HG03432 (cell line): Measurements from ENCODE around the gene RNU1-1.
A peak's percentile ranks its signal among the peaks of the same experiment; 100 is the strongest.
"Not testable (repeated sequence)": the region's sequence is repeated elsewhere in the genome, so short reads cannot be mapped to it uniquely, and the experiment has no call there.

Source experiments
- ATAC-seq: cut with Tn5 transposase; IDR thresholded peaks from one replicate; pipeline ENCODE4 v1.9.1; 2021; ENCODE audit warnings: mild to moderate bottlenecking, moderate library complexity; ENCODE audit not compliant: unreplicated experiment

Gene RNU1-1

GRCh38 chr1:16514107-16515055 is at the start of gene RNU1-1:
TSS of gene RNU1-1 (minus strand) at chr1:16514285.
- not testable (repeated sequence) for ATAC-seq

- ATAC-seq = not testable (repeated sequence)
Measured at GRCh38 chr1:16561035-16561434, 47.0 kb upstream of the RNU1-1 start.

- ATAC-seq = not testable (repeated sequence)
Measured at GRCh38 chr1:16560498-16560897, 46.4 kb upstream of the RNU1-1 start.

- not testable (repeated sequence) for ATAC-seq
Measured at GRCh38 chr1:16559688-16560087, 45.6 kb upstream of the RNU1-1 start.

GRCh38 chr1:16557034-16557433 is 42.9 kb upstream of the RNU1-1 start:
- not testable (repeated sequence) for ATAC-seq

- not testable (repeated sequence) for ATAC-seq
Measured at GRCh38 chr1:16553244-16553643, 39.2 kb upstream of the RNU1-1 start.

GRCh38 chr1:16550212-16550918 is 36.3 kb upstream of the RNU1-1 start:
- ATAC-seq = not testable (repeated sequence)

- not testable (repeated sequence) for ATAC-seq
Measured at GRCh38 chr1:16549545-16549944, 35.5 kb upstream of the RNU1-1 start.

GRCh38 chr1:16547502-16548241 is 33.6 kb upstream of the RNU1-1 start:
- ATAC-seq = not testable (repeated sequence)

- ATAC-seq = not testable (repeated sequence)
Measured at GRCh38 chr1:16545682-16546095, 31.6 kb upstream of the RNU1-1 start.

- ATAC-seq = not testable (repeated sequence)
Measured at GRCh38 chr1:16540421-16540893, 26.4 kb upstream of the RNU1-1 start.

GRCh38 chr1:16537528-16537927 is 23.4 kb upstream of the RNU1-1 start:
- not testable (repeated sequence) for ATAC-seq

- ATAC-seq = not testable (repeated sequence)
Measured at GRCh38 chr1:16536796-16537195, 22.7 kb upstream of the RNU1-1 start.

- not testable (repeated sequence) for ATAC-seq
Measured at GRCh38 chr1:16535898-16536297, 21.8 kb upstream of the RNU1-1 start.

GRCh38 chr1:16535487-16535886 is 21.4 kb upstream of the RNU1-1 start:
- ATAC-seq = peak; percentile 8

GRCh38 chr1:16534829-16535456 is 20.9 kb upstream of the RNU1-1 start:
- peak; percentile 40 for ATAC-seq

GRCh38 chr1:16534239-16534828 is 20.2 kb upstream of the RNU1-1 start:
- ATAC-seq = not testable (repeated sequence)

GRCh38 chr1:16532235-16532991 is 18.3 kb upstream of the RNU1-1 start:
- ATAC-seq = not testable (repeated sequence)

- ATAC-seq = not testable (repeated sequence)
Measured at GRCh38 chr1:16528338-16528737, 14.3 kb upstream of the RNU1-1 start.
